ENCODE results near the gene WWC1. TPM values are rescaled to one million over a fixed set of nuclear protein-coding genes. Genes with fewer than 3 reads are reported as not detected.

Gene WWC1
- total RNA-seq, 1 experiment from 2014 or later, result 52.6 TPM

DNA sequence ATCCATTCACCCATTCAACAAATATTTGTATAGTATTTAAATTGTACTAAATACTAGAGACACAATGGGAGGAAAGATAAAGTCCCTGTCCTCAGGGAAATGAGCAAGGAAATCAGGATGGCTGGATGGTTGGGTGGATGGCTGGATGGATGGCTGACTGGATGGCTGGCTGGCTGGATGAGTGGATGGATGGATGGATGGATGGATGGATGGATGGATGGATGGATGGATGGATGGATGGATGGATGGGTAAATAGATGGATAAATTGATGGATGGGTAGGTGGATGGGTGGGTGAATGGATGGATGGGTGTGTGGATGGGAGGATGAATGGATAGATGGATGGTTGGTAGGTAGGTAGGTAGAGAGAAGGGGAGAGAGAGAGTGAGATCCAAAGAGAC, 41.5 kb upstream of the WWC1 start:
- no peak for ATAC-seq
- CTCF ChIA-PET, result no interaction called here

DNA sequence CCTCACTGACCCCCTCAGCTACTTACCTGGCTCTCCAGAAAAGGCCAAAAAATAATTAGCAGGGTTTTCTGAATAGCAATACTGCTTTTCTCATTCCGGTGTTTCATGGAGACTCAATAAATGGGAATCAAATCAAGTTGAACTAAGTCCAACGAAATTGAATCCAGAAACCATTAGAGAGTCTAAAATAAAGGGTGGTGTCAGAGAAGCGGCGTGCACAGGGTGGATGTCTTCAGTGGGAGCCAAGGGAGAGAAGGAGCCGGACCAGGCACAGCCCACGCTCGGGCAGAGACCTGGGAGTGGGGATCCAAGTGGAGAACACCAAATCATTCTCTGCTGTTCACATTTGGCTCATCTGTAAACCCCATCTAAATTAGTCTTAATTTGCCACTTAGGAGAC, 40.2 kb upstream of the WWC1 start:
- Histone ChIP-seq H3K9me2 (ENCODE audit: insufficient read depth) (no peaks in the 10 kb centered on the region), H3K4me1 (ENCODE audit: control insufficient read depth in 1 of 2, insufficient read depth in 2 of 2, low read length in 2 of 2) (no peaks in the 10 kb centered on the region), H3K27ac (ENCODE audit: low read depth, low read length) (no peak overlapping the region), H3K9me3 (ENCODE audit: control insufficient read depth in 1 of 2, insufficient read depth in 1 of 2, low read depth in 1 of 2, low read length in 2 of 2) (no peaks in the 10 kb centered on the region), H3K4me3 (replicated peaks in 1 of 2; ENCODE audit: low read depth in 1 of 2, low read length in 2 of 2) (no peak overlapping the region), H3K36me3 (ENCODE audit: control insufficient read depth in 1 of 2, insufficient read depth in 2 of 2, low read length in 2 of 2) (no peaks in the 10 kb centered on the region), H3K79me2 (ENCODE audit: insufficient read depth, low read length) (no peaks in the 10 kb centered on the region), H2AFZ (ENCODE audit: low read depth, low read length, poor library complexity, severe bottlenecking) (no peak overlapping the region), H4K20me1 (ENCODE audit: insufficient read depth) (no peaks in the 10 kb centered on the region), H3K4me2 (ENCODE audit: low read length) (no peak overlapping the region), H3K9ac (ENCODE audit: low read length) (no peak overlapping the region), H3K27me3 (ENCODE audit: insufficient read depth, low read length) (no peaks in the 10 kb centered on the region)
- intact Hi-C loops (cut with micrococcal nuclease), result no loop called here
- ChIA-PET POLR2A (no interaction called here), RAD21 (ENCODE audit: low non-redundant PET in 1 of 2, low total read pairs in 2 of 2, uncharacterized antibody in 2 of 2, unreplicated experiment in 2 of 2) (no interaction called here), CTCF (no interaction called here)
- ATAC-seq, result no peak
- BruUV-seq (replicated peaks), result no TSS peak
- no peak for DNase-seq (ENCODE audit: low read depth, low spot score)
- TF ChIP-seq, protein P1, sequence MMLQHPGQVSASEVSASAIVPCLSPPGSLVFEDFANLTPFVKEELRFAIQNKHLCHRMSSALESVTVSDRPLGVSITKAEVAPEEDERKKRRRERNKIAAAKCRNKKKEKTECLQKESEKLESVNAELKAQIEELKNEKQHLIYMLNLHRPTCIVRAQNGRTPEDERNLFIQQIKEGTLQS (IDR thresholded peaks at IDR 0.05), result no peak
- TF ChIP-seq SIN3A (IDR thresholded peaks at IDR 0.05; ENCODE audit: low read depth) (no peak), ZFX (IDR thresholded peaks at IDR 0.05) (no peak), ELF1 (IDR thresholded peaks at IDR 0.05; ENCODE audit: borderline replicate concordance, low read depth) (no peak), CEBPB (IDR thresholded peaks at IDR 0.05; ENCODE audit: low read depth) (no peak), SRF (IDR thresholded peaks at IDR 0.05; ENCODE audit: low read depth) (no peak), POLR2A (IDR thresholded peaks at IDR 0.05; ENCODE audit: borderline replicate concordance, extremely low read depth, insufficient read depth, insufficient read length) (no peak), FOSL1 (IDR thresholded peaks at IDR 0.05; ENCODE audit: low read depth) (no peak), ZNF274 (IDR thresholded peaks at IDR 0.05; ENCODE audit: low read depth, low read length) (no peak), EZH2 (IDR thresholded peaks at IDR 0.05) (no peak), EGR1 (IDR thresholded peaks at IDR 0.05; ENCODE audit: low read depth) (no peak), YY1 (IDR thresholded peaks at IDR 0.05; ENCODE audit: extremely low read depth, insufficient replicate concordance, low read depth, low read length) (no peak), POLR2AphosphoS5 (IDR thresholded peaks at IDR 0.05; ENCODE audit: low read depth, low read length) (no peak)
- TF ChIP-seq, protein P2, sequence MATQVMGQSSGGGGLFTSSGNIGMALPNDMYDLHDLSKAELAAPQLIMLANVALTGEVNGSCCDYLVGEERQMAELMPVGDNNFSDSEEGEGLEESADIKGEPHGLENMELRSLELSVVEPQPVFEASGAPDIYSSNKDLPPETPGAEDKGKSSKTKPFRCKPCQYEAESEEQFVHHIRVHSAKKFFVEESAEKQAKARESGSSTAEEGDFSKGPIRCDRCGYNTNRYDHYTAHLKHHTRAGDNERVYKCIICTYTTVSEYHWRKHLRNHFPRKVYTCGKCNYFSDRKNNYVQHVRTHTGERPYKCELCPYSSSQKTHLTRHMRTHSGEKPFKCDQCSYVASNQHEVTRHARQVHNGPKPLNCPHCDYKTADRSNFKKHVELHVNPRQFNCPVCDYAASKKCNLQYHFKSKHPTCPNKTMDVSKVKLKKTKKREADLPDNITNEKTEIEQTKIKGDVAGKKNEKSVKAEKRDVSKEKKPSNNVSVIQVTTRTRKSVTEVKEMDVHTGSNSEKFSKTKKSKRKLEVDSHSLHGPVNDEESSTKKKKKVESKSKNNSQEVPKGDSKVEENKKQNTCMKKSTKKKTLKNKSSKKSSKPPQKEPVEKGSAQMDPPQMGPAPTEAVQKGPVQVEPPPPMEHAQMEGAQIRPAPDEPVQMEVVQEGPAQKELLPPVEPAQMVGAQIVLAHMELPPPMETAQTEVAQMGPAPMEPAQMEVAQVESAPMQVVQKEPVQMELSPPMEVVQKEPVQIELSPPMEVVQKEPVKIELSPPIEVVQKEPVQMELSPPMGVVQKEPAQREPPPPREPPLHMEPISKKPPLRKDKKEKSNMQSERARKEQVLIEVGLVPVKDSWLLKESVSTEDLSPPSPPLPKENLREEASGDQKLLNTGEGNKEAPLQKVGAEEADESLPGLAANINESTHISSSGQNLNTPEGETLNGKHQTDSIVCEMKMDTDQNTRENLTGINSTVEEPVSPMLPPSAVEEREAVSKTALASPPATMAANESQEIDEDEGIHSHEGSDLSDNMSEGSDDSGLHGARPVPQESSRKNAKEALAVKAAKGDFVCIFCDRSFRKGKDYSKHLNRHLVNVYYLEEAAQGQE (IDR thresholded peaks at IDR 0.05; ENCODE audit: low read depth), result no peak
- TF ChIP-seq, protein P3, sequence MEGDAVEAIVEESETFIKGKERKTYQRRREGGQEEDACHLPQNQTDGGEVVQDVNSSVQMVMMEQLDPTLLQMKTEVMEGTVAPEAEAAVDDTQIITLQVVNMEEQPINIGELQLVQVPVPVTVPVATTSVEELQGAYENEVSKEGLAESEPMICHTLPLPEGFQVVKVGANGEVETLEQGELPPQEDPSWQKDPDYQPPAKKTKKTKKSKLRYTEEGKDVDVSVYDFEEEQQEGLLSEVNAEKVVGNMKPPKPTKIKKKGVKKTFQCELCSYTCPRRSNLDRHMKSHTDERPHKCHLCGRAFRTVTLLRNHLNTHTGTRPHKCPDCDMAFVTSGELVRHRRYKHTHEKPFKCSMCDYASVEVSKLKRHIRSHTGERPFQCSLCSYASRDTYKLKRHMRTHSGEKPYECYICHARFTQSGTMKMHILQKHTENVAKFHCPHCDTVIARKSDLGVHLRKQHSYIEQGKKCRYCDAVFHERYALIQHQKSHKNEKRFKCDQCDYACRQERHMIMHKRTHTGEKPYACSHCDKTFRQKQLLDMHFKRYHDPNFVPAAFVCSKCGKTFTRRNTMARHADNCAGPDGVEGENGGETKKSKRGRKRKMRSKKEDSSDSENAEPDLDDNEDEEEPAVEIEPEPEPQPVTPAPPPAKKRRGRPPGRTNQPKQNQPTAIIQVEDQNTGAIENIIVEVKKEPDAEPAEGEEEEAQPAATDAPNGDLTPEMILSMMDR (IDR thresholded peaks at IDR 0.05 in 2 of 3, conservative IDR thresholded peaks at IDR 0.05 in 1 of 3; ENCODE audit: borderline replicate concordance in 1 of 3, insufficient read depth in 1 of 3, low read depth in 2 of 3, low read length in 2 of 3), result no peak
- TF ChIP-seq, protein P4, sequence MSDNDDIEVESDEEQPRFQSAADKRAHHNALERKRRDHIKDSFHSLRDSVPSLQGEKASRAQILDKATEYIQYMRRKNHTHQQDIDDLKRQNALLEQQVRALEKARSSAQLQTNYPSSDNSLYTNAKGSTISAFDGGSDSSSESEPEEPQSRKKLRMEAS (IDR thresholded peaks at IDR 0.05), result no peak

More for the DNA sequence above, 41.5 kb upstream of the WWC1 start:
- no peaks in the 10 kb centered on the region for H3K4me1 ChIP-seq (ENCODE audit: control insufficient read depth in 1 of 2, insufficient read depth in 2 of 2, low read length in 2 of 2)
- no peak overlapping the region for H3K9ac ChIP-seq (ENCODE audit: low read length)
- H2AFZ ChIP-seq (ENCODE audit: low read depth, low read length, poor library complexity, severe bottlenecking), result no peak overlapping the region
- H3K27me3 ChIP-seq (ENCODE audit: insufficient read depth, low read length), result no peaks in the 10 kb centered on the region
- BruUV-seq (replicated peaks), result no TSS peak
- intact Hi-C loops (cut with micrococcal nuclease), result no loop called here
- no peaks in the 10 kb centered on the region for H3K36me3 ChIP-seq (ENCODE audit: control insufficient read depth in 1 of 2, insufficient read depth in 2 of 2, low read length in 2 of 2)
- no peak overlapping the region for H3K27ac ChIP-seq (ENCODE audit: low read depth, low read length)
- no peaks in the 10 kb centered on the region for H4K20me1 ChIP-seq (ENCODE audit: insufficient read depth)
- ChIA-PET POLR2A (no interaction called here), RAD21 (ENCODE audit: low non-redundant PET in 1 of 2, low total read pairs in 2 of 2, uncharacterized antibody in 2 of 2, unreplicated experiment in 2 of 2) (no interaction called here)
- no peak overlapping the region for H3K4me2 ChIP-seq (ENCODE audit: low read length)
- DNase-seq (ENCODE audit: low read depth, low spot score), result no peak
- H3K9me2 ChIP-seq (ENCODE audit: insufficient read depth), result no peaks in the 10 kb centered on the region
- H3K9me3 ChIP-seq (ENCODE audit: control insufficient read depth in 1 of 2, insufficient read depth in 1 of 2, low read depth in 1 of 2, low read length in 2 of 2), result no peaks in the 10 kb centered on the region
- TF ChIP-seq TCF7L2 (IDR thresholded peaks at IDR 0.05; ENCODE audit: borderline replicate concordance, extremely low read depth, insufficient read depth, insufficient read length) (no peak), EZH2phosphoT487 (IDR thresholded peaks at IDR 0.05; ENCODE audit: borderline replicate concordance) (no peak), EZH2 (IDR thresholded peaks at IDR 0.05) (no peak), CBX3 (IDR thresholded peaks at IDR 0.05; ENCODE audit: low read depth) (no peak), ELF1 (IDR thresholded peaks at IDR 0.05; ENCODE audit: borderline replicate concordance, low read depth) (no peak)
- no peaks in the 10 kb centered on the region for H3K79me2 ChIP-seq (ENCODE audit: insufficient read depth, low read length)
- no peak overlapping the region for H3K4me3 ChIP-seq (replicated peaks in 1 of 2; ENCODE audit: low read depth in 1 of 2, low read length in 2 of 2)
